Neural cell (in vitro differentiated cells): ENCODE results near the gene NAGS. TPM values are rescaled to one million over a fixed set of nuclear protein-coding genes. Genes with fewer than 3 reads are reported as not detected.

Experiments used
- H2AFZ ChIP-seq: fragments of 200-600, 300-800 bp; sonication (generic), shearing (Covaris generic); 2 replicates; pipeline ENCODE4 v1.6.0; 2014; ENCODE audit warnings: low read depth, mild to moderate bottlenecking, antibody characterized with exemption, low read length, moderate library complexity
- H3F3A ChIP-seq: fragments of 200-600 bp; shearing (Covaris generic); 2 replicates; pipeline ENCODE4 v1.6.1; 2016; ENCODE audit warnings: mild to moderate bottlenecking, moderate library complexity, mixed read lengths, antibody characterized with exemption, low read length; ENCODE audit not compliant: insufficient read depth, poor library complexity, severe bottlenecking
- H3K27ac ChIP-seq: fragments of 200-600, 300-800 bp; sonication (generic), shearing (Covaris generic); 2 replicates; pipeline ENCODE4 v1.5.1; 2014; ENCODE audit warnings: mild to moderate bottlenecking, low read length, moderate library complexity
- H3K27me3 ChIP-seq: fragments of 300-800, 200-600 bp; sonication (generic), shearing (Covaris generic); 2 replicates; pipeline ENCODE4 v1.6.0; 2014; ENCODE audit warnings: mild to moderate bottlenecking, low read depth, low read length, moderate library complexity; ENCODE audit not compliant: insufficient read depth
- H3K36me3 ChIP-seq: fragments of 300-800, 200-600 bp; sonication (generic), shearing (Covaris generic); 2 replicates; pipeline ENCODE4 v1.5.1; 2014; ENCODE audit warnings: mild to moderate bottlenecking, antibody characterized with exemption, low read length, moderate library complexity; ENCODE audit not compliant: insufficient read depth
- H3K4me2 ChIP-seq: fragments of 300-800, 200-600 bp; sonication (generic), shearing (Covaris generic); 2 replicates; pipeline ENCODE4 v1.6.0; 2014; ENCODE audit warnings: mild to moderate bottlenecking, low read length
- H3K4me3 ChIP-seq: fragments of 300-800, 200-600 bp; sonication (generic), shearing (Covaris generic); 2 replicates; pipeline ENCODE4 v1.5.1; 2014; ENCODE audit warnings: mild to moderate bottlenecking, low read length, moderate library complexity
- H3K79me2 ChIP-seq: fragments of 200-600 bp; shearing (Covaris generic); replicated peaks from 2 replicates; pipeline ENCODE4 v1.6.0; 2014; ENCODE audit warnings: mild to moderate bottlenecking, low read length, moderate library complexity; ENCODE audit not compliant: insufficient read depth
- H3K9ac ChIP-seq: fragments of 300-800, 200-600 bp; sonication (generic), shearing (Covaris generic); 2 replicates; pipeline ENCODE4 v1.6.1; 2016; ENCODE audit warnings: mild to moderate bottlenecking, low read length, mixed read lengths
- H3K9me2 ChIP-seq: fragments of 200-600 bp; shearing (Covaris generic); 2 replicates; pipeline ENCODE4 v1.6.1; 2016; ENCODE audit warnings: mild to moderate bottlenecking, low read length, mixed read lengths; ENCODE audit not compliant: insufficient read depth
- H3K9me3 ChIP-seq: fragments of 200-600, 300-800 bp; sonication (generic), shearing (Covaris generic); 2 replicates; pipeline ENCODE4 v1.6.1; 2016; ENCODE audit warnings: mild to moderate bottlenecking, mixed run types, low read length, moderate library complexity, mixed read lengths
- H4K20me1 ChIP-seq: fragments of 200-600 bp; shearing (Covaris generic); 2 replicates; pipeline ENCODE4 v1.6.1; 2016; ENCODE audit warnings: mild to moderate bottlenecking, mixed run types; ENCODE audit not compliant: insufficient read depth
- CTCF ChIP-seq: fragments of 450-650 bp; IDR thresholded peaks from 2 replicates; pipeline ENCODE4 v1.5.1; 2014; ENCODE audit warnings: antibody characterized with exemption, mild to moderate bottlenecking, moderate library complexity; ENCODE audit not compliant: poor library complexity, severe bottlenecking
- EP300 ChIP-seq: fragments of 450-650 bp; conservative IDR thresholded peaks from 2 replicates; pipeline ENCODE4 v1.6.1; 2014; ENCODE audit warnings: antibody characterized with exemption, mild to moderate bottlenecking, moderate library complexity; ENCODE audit not compliant: poor library complexity, severe bottlenecking
- EZH2 ChIP-seq: fragments of 200-600, 300-800 bp; shearing (Covaris generic), sonication (generic); IDR thresholded peaks from 2 replicates; pipeline ENCODE4 v1.6.1; 2014; ENCODE audit warnings: antibody characterized with exemption, low read length, borderline replicate concordance, mild to moderate bottlenecking; ENCODE audit not compliant: insufficient read depth, poor library complexity, severe bottlenecking
- MXI1 ChIP-seq: fragments of 450-650 bp; conservative IDR thresholded peaks from 2 replicates; pipeline ENCODE4 v1.6.1; 2014; ENCODE audit warnings: antibody characterized with exemption, mild to moderate bottlenecking; ENCODE audit not compliant: poor library complexity, severe bottlenecking
- POLR2AphosphoS5 ChIP-seq: IDR thresholded peaks from 2 replicates; pipeline ENCODE4 v1.6.1; 2012
- RAD21 ChIP-seq: fragments of 450-650 bp; conservative IDR thresholded peaks from 2 replicates; pipeline ENCODE4 v1.6.1; 2014; ENCODE audit warnings: antibody characterized with exemption, mild to moderate bottlenecking, moderate library complexity
- REST ChIP-seq: IDR thresholded peaks from 2 replicates; pipeline ENCODE4 v1.6.1; 2012; ENCODE audit warnings: borderline replicate concordance
- SMC3 ChIP-seq: fragments of 450-650 bp; conservative IDR thresholded peaks from 2 replicates; pipeline ENCODE4 v1.6.1; 2014; ENCODE audit warnings: antibody characterized with exemption, mild to moderate bottlenecking, moderate library complexity; ENCODE audit not compliant: poor library complexity
- TAF1 ChIP-seq: IDR thresholded peaks from 2 replicates; pipeline ENCODE4 v1.6.1; 2012; ENCODE audit warnings: low read depth
- polyA plus RNA-seq: library from polyadenylated mRNA; depleted of rRNA; stranded (reverse); fragments of >200 nt; gene quantifications from 2 replicates; pipeline ENCODE4 v1.2.3, GENCODE V29; 2014

The NAGS gene
- polyA plus RNA-seq, 1 donor from 2014 or later: not detected

- H3K4me3 ChIP-seq: no peak overlapping the region
- peaks cover 34% of the 10 kb centered on the region for H3K27me3 ChIP-seq
- H3F3A ChIP-seq: no peaks in the 10 kb centered on the region
- H3K36me3 ChIP-seq: no peaks in the 10 kb centered on the region
- H3K9me2 ChIP-seq: no peaks in the 10 kb centered on the region
- no peak overlapping the region for H3K27ac ChIP-seq
- no peaks in the 10 kb centered on the region for H3K79me2 ChIP-seq
- TF ChIP-seq EP300 (no peak), EZH2 (no peak), RAD21 (no peak), SMC3 (no peak), MXI1 (no peak), TAF1 (no peak), POLR2AphosphoS5 (no peak), CTCF (no peak), REST (no peak)
- no peaks in the 10 kb centered on the region for H3K9me3 ChIP-seq
- no peak overlapping the region for H3K9ac ChIP-seq
- no peak overlapping the region for H3K4me2 ChIP-seq
- H4K20me1 ChIP-seq: no peaks in the 10 kb centered on the region
- H2AFZ ChIP-seq: no peak overlapping the region
These were observed 4.1 kb upstream of the NAGS start for GRCh38 chr17:44000141-44000860.

DNA sequence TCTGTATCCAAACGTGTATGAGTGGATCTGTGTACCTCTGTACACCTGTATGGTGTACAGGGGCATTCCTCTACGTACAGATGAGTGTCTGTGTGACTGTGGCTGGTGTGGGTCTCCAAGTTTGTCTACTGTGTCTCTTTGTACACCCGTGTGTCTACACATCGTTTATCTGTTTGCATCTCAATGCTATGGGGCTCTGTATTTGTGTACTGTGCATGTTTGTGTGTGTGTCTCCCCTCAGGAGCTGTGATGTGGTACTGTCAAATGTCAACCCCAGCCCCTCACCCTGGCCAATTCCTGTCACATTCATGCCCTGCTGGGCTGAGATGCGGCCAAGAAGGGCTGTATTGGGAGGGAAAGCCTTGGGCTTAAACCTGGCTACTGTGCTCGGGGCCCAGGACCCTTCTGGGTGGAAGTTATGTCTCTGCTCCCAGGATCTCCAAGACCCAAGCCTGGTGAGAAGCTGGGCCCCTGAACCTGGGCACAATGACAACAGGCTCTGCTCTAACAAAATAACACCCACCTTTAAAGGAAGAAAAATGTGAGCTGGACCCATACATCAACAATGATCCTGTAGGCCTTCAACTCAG is 3.5 kb upstream of the NAGS start:
- Histone ChIP-seq H3K9me3 (no peaks in the 10 kb centered on the region), H4K20me1 (no peaks in the 10 kb centered on the region), H3K4me3 (no peak overlapping the region), H3K9me2 (no peaks in the 10 kb centered on the region), H2AFZ (no peak overlapping the region), H3K27ac (no peak overlapping the region), H3K36me3 (no peaks in the 10 kb centered on the region), H3F3A (no peaks in the 10 kb centered on the region), H3K27me3 (peaks cover 40% of the 10 kb centered on the region), H3K9ac (no peak overlapping the region), H3K4me2 (no peak overlapping the region), H3K79me2 (no peaks in the 10 kb centered on the region)
- TF ChIP-seq EZH2 (no peak), EP300 (no peak), SMC3 (no peak)
